Right atrium auricular region (tissue), 2 donors: ENCODE data around the gene GMCL2. TPM values are rescaled to one million over a fixed set of nuclear protein-coding genes. Genes with fewer than 3 reads are reported as not detected.

Source experiments
- DNase-seq: peaks from one replicate; pipeline ENCODE4 v3.0.0-alpha.2; 2019; ENCODE audit warnings: low spot score
- H3K27ac ChIP-seq, 2 donors: fragments of 200-600 bp; sonication (generic); 1 replicate in 1 of 2; 2 replicates in 1 of 2; pipeline ENCODE4 v1.5.1; 2016 to 2019
- H3K27me3 ChIP-seq, 2 donors: fragments of 200-600 bp; sonication (generic); one replicate each; pipeline versions ENCODE4 v1.5.1 to v1.6.0; 2017 to 2019
- H3K36me3 ChIP-seq: fragments of 200-600 bp; sonication (generic); one replicate; pipeline ENCODE4 v1.5.1; 2016
- H3K4me1 ChIP-seq, 2 donors: fragments of 200-600 bp; sonication (generic); one replicate each; pipeline versions ENCODE4 v1.5.1 to v1.6.0; 2017 to 2019
- H3K4me3 ChIP-seq, 2 donors: fragments of 200-600 bp; sonication (generic); 1 replicate in 1 of 2; 2 replicates in 1 of 2; pipeline ENCODE4 v1.5.1; 2017 to 2019; ENCODE audit warnings: mild to moderate bottlenecking in 1 of 2, moderate library complexity in 1 of 2
- H3K9me3 ChIP-seq, 2 donors: fragments of 200-600 bp; sonication (generic); one replicate each; pipeline ENCODE4 v1.5.1; 2019
- total RNA-seq, 2 donors: library from RNA; depleted of rRNA; stranded (reverse); fragments of >200 nt; gene quantifications; one replicate each; pipeline ENCODE4 v1.1.0, GENCODE V29; 2016
- TF ChIP-seq, protein P1 (sequence below), 2 donors: fragments of 200-600 bp; sonication (generic); IDR thresholded peaks; one replicate each; pipeline ENCODE4 v1.5.1; 2019; ENCODE audit warnings: antibody characterized with exemption in 2 of 2

GMCL2 gene
- not detected for total RNA-seq

DNA sequence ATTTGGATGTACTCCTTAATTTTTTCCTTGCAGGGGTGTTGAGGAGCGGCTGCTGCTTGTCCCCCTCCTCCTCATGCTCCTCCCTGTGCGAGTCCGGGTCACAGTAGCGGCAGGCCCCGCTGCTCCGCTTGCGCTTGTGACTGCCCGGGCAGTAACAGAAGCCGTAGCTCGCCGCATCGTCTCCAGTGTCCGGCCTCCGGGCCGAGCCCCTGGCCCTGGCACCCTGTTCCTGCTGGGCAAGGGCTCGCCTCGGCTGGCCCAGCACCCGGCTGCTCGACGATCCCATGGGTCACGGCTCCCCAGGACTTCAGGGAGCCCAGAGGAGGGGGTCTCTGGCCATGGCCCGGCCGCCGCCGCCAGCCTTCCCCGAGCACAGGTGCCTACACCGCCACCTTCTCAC is at the start of gene GMCL2:
Gene GMCL2 (minus strand): TSS at position 358 of the 400 bp plus-strand sequence. CDS start 72 bp downstream, at position 286.
- Histone ChIP-seq H3K4me3 (no peak within 1 kb of the TSS), H3K4me1 (no peaks in the 10 kb centered on the region), H3K27ac (no peak within 1 kb of the TSS), H3K36me3 (no peaks in the 10 kb centered on the region), H3K27me3 (no peaks in the 10 kb centered on the region), H3K9me3 (no peaks in the 10 kb centered on the region)
- TF ChIP-seq, protein P1, sequence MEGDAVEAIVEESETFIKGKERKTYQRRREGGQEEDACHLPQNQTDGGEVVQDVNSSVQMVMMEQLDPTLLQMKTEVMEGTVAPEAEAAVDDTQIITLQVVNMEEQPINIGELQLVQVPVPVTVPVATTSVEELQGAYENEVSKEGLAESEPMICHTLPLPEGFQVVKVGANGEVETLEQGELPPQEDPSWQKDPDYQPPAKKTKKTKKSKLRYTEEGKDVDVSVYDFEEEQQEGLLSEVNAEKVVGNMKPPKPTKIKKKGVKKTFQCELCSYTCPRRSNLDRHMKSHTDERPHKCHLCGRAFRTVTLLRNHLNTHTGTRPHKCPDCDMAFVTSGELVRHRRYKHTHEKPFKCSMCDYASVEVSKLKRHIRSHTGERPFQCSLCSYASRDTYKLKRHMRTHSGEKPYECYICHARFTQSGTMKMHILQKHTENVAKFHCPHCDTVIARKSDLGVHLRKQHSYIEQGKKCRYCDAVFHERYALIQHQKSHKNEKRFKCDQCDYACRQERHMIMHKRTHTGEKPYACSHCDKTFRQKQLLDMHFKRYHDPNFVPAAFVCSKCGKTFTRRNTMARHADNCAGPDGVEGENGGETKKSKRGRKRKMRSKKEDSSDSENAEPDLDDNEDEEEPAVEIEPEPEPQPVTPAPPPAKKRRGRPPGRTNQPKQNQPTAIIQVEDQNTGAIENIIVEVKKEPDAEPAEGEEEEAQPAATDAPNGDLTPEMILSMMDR (IDR thresholded peaks at IDR 0.05): no peak
- DNase-seq: no peak

DNA sequence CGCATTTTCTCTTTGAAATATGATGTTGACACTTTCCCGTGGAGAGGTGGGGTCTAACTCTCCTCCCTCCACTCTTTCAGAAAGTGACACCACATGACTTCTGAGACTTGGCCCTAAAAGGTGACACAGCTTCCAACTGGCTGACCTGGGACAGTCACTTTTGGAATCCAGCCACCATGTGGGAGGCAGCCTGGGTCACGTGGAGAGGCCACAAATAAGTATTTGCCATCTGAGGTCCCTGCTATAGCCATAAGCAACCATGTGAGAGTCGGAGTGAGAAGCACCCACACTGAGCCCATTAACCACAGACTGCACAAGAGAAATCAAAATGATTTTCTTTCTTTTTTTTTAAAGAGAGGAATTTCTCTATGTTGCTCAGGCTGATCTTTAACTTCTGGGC is 49.5 kb upstream of the GMCL2 start:
- H3K4me1 ChIP-seq: peaks cover 0 to 64% of the 10 kb centered on the region in 2 donors
- TF ChIP-seq, protein P1 (IDR thresholded peaks at IDR 0.05): no peak
- H3K4me3 ChIP-seq: no peak overlapping the region
- H3K27ac ChIP-seq: peak overlapping the region; percentile 63 to 86
- no peaks in the 10 kb centered on the region for H3K9me3 ChIP-seq
- no peaks in the 10 kb centered on the region for H3K36me3 ChIP-seq
- H3K27me3 ChIP-seq: no peaks in the 10 kb centered on the region
- peak; percentile 73 for DNase-seq

- H3K4me1 ChIP-seq: peaks cover 0 to 64% of the 10 kb centered on the region in 2 donors
- peaks cover 1% of the 10 kb centered on the region for H3K36me3 ChIP-seq
- H3K27ac ChIP-seq: peak overlapping the region; percentile 44 to 63
- H3K27me3 ChIP-seq: no peaks in the 10 kb centered on the region
- TF ChIP-seq, protein P1 (IDR thresholded peaks at IDR 0.05): no peak
- no peak for DNase-seq
- no peaks in the 10 kb centered on the region for H3K9me3 ChIP-seq
- no peak overlapping the region for H3K4me3 ChIP-seq
Measured at GRCh38 chr5:178236126-178236525, 49.0 kb upstream of the GMCL2 start.

DNA sequence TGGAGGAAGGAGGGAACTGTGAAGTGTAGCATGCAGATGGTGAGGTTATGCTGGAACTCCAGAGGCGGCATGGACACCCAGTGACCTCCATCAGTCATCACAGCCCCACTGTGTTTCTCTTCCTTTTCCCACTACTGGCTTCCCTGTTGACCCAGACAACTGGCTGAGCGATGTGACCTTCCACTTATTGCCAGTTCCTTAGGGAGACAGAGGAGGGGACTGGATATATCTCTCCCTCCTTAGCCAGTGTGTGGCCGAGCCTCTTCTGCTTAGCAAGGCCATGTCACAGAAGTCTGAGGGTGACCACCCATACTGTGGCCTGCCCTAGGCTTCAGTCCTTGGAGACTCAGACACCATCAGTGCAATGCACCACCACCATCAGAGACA is 48.4 kb upstream of the GMCL2 start:
- Histone ChIP-seq H3K36me3 (peaks cover 7% of the 10 kb centered on the region), H3K27ac (no peak overlapping the region), H3K4me3 (no peak overlapping the region), H3K4me1 (peaks cover 0 to 64% of the 10 kb centered on the region in 2 donors), H3K27me3 (no peaks in the 10 kb centered on the region), H3K9me3 (no peaks in the 10 kb centered on the region)
- DNase-seq: no peak
- TF ChIP-seq, protein P1 (IDR thresholded peaks at IDR 0.05): no peak

DNA sequence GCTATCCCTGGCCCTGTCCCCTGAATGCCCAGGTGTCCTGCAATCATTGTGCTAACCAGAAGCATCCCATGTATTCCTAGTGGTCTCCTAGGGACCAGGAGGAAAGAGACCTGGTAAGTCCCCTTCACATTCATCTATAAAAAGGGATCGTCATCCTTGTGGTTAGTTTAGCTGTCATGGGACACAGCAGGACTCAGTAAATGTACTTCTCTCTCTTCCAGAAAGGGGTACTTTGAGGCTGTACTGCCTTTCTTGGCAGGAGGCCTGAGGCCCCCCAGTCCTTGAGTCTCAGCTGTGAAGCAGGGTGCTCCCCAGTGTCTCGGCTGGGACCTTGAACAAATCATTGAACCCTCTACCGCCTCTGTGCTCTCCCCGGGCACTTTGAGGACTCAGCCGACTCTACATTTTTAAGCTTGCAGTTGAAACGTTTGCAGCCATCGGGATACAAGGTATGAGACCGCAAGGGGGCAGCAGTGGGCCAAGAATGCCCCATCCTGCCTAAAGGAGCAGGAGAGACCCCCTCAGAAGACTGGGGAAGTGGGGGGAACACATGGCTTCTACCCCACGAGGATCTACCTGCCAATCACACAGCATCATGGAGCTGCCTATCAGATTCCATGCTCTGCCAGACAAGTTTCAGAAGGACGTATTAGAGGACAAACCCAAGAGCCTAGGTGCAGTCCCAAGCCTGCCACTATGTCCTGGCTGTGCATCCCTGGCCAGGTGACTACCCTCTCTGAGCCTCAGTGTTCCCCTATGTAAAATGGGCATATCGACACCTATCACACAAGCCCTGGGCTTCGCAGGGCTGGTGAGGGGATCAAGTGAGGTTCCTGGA is 47.8 kb upstream of the GMCL2 start:
- DNase-seq: peak; percentile 81
- TF ChIP-seq, protein P1 (IDR thresholded peaks at IDR 0.05): peak; percentile 69 to 80
- Histone ChIP-seq H3K4me3 (no peak overlapping the region), H3K27ac (peak overlapping the region in 1 of 2 donors; percentile 29), H3K36me3 (peaks cover 12% of the 10 kb centered on the region), H3K9me3 (no peaks in the 10 kb centered on the region), H3K27me3 (no peaks in the 10 kb centered on the region), H3K4me1 (peaks cover 0 to 64% of the 10 kb centered on the region in 2 donors)
